Measurements from ENCODE around the gene CCDC63.

- no peak for TF ChIP-seq ARHGAP35 (IDR thresholded peaks at IDR 0.05; ENCODE audit: partially characterized antibody)
- no peak for TF ChIP-seq NONO (IDR thresholded peaks at IDR 0.05; ENCODE audit: low read depth in 2 of 2, low read length in 1 of 2)
- TF ChIP-seq SREBF2 (CRISPR knock-in tag; IDR thresholded peaks at IDR 0.05) = no peak
- no peak for TF ChIP-seq TGIF2 (CRISPR knock-in tag; IDR thresholded peaks at IDR 0.05)
Measured at GRCh38 chr12:110874781-110875180, 28.0 kb downstream of the CCDC63 start.

Data from K562 (cell line).